ENCODE results near the gene GLI1.
"Not testable (repeated sequence)": the region's sequence is repeated elsewhere in the genome, so short reads cannot be mapped to it uniquely, and the experiment has no call there.

The GLI1 gene

DNA sequence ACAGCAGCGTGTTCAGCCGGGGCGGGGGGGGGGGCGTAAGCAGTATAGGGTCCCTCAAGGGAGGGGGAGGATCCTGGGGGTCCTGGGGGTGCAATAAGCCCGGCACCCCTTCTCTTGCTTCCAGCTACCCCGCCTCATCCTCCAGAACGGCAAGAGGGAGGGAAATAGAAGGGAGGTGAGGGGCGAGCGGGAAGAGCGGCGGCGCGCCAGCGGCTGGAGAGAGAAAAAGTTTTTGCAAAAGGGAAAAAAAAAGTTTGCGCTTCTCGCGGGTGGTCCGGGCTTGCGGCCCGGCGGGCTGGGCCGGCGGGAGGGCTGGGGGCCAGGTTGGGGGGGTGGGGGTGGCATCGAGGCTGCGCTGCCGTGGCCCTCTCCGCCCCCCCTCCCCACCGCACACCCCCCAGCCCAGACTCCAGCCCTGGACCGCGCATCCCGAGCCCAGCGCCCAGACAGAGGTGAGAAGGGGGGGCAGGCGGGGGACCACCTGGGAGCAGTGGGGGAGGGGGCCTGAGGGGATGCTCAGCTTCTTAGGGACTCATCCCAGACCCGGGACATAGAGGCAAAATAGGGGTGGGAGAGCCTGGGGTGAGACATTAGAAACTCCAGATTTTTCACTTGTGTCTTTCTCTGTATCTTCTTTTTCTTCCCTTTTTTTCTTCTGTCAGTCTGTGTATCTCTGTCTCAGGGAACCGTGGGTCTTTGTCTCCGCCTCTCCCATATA is at the start of gene GLI1:
Gene GLI1 (plus strand): TSS at position 36 of the 718 bp plus-strand sequence. CDS start 3,907 bp downstream, outside the sequence.
- DNase-seq (ENCODE audit: low read depth): no peak

DNA sequence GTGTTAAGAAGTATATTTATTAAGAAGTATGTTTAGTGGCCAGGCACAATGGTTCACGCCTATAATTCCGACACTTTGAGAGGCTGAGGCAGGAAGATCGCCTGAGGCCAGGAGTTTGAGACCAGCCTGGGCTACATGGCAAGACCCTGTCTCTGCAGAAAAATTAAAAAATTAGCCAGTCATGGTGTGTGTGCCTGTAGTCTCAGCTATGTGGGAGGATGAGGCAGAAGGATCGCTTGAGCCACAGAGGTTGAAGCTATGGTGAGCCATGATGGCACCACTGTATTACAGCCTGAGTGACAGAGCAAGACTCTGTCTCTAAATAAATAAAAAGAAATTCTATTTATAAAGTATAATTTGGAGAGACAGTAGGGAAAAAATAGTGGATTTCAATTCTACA is 49.1 kb upstream of the GLI1 start:
- DNase-seq (ENCODE audit: low read depth): no peak

DNA sequence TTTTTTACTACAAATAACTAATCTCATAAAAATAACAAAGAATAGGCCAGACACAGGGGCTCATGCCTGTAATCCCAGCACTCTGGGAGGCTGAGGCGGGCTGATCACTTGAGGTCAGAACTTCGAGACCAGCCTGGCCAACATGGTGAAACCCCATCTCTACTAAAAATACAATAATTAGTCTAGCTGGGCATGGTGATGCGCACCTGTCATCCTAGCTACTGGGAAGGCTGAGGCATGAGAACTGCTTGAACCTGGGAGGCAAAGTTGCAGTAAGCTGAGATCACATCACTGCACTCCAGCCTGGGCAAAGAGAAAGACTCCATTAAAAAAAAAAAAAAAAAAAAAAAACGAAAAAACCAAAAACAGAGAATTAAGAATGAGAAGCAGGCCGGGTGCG is 45.4 kb upstream of the GLI1 start:
- DNase-seq (ENCODE audit: low read depth): not testable (repeated sequence)

DNA sequence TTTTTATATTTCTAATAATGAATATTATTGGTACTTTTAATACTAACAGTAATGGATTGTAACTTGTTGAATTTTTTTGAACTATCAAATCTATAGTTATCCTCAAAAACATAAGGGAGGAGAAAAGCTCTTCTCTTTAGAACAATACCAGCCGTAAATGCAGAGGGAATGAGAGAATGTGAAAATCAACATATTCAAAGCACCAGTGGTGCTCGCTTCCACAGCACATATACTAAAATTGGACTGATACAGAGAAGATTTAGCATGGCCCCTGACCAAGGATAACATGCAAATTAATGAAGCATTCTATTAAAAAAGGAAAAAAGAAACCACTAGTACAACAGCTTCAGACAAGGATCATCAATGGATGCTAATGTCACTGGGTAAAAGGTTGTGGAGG is 44.5 kb upstream of the GLI1 start:
- no peak for DNase-seq (ENCODE audit: low read depth)

DNA sequence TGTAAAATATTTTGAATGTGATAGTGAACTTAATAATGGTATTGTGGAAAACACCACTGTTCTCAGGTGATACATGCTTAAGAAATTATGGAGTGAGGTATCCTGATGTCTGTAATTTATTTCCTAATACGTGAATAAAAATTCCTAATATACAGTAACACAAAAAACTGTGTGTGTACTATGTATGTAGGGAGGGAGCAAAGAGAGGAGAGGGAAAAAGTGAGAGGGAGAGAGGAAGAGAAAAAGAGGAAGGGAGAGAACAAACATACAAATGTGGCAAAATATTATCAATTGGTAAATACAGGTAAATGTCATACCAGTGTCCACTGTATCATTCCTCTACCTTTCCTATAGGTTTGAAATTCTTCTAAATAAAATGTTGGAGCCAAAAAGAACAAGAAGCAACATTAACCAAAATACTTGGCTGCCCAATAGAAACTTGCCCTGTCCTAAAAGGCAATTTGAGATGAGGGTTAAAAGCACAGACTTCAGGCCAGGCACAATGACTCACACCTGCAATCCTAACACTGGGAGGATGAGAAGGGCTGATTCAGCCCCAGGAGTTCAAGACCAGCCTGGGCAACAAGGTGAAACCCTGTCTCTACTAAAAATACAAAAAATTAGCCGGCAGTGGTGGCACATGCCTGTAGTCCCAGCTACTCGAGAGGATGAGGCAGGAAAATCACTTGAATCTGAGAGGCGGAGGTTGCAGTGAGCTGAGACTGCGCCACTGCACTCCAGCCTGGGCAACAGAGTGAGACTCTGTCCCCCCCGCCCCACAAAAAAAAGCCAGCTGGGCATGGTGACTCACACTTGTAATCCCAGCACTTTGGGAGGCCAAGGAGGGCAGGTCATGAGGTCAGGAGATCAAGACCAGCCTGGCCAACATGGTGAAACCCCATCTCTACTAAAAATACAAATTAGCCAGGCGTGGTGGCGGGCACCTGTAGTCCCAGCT is 43.3 kb upstream of the GLI1 start:
- no peak for DNase-seq (ENCODE audit: low read depth)

DNA sequence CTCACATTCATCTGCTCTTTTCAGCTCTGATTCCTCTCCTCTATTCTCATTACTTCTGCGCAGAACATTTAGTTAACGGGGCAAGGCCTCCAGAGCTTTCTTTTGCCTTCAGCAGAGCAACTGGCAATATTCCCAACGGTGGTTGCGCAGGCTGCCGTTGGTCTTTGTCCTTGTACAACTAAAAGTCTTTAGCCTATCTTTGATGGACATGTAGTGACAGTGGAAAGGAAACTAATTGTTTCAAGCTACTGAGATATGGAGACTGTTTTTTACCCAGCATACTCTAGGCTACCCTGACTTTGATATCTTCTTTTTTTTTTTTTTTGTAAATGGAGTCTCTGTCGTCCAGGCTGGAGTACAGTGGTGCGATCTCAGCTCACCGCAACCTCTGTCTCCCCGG is 41.3 kb upstream of the GLI1 start:
- no peak for DNase-seq (ENCODE audit: low read depth)

DNA sequence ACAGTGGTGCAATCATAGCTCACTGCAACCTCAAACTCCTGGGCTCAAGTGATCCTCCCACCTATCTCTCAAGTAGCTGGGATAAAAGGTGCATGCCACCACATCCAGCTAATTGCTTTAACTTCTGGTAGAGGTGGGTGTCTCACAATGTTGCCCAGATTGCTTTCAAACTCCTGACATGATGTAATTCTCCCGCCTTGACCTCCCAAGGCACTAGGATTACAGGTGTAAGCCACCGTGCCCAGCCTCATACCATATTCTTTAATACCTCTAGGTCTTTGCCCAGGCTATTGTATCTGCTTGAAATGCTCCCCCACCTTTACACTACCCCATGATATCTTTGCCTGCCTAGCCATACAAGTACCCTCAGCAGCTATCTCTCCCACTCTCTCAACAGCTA is 40.1 kb upstream of the GLI1 start:
- DNase-seq (ENCODE audit: low read depth): no peak

DNA sequence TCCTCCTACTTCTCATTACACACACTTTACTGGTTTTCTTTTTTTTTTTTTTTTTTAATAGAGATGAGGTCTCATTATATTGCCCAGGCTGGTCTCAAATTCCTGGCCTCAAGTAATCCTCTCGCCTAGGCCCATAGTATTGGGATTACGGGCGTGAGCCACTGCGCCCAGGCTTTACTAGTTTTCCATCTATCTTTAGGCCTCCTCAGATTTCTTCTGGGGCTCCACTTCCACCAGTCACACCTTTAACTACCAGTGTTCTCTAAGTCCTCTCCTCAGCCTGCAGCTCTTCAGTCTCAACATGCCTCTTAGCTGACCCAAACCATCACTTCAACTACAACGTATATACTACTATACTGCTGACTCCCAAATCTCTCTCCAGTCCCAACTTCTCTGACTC is 39.1 kb upstream of the GLI1 start:
- DNase-seq (ENCODE audit: low read depth): no peak

DNA sequence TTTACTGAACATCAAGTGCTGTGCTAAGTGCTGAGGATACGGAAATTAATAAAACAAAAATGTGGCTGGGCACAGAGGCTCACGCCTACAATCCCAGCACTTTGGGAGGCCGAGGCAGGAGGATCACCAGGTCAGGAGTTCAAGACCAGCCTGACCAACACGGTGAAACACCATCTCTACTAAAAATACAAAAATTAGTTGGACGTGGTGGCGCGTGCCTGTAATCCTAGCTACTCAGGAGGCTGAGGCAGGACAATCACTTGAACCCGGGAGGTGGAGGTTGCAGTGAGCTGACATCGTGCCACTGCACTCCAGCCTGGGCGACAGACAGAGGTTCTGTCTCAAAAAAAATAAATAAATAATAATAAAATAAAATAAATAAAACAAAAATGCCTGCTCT is 32.6 kb upstream of the GLI1 start:
- not testable (repeated sequence) for DNase-seq (ENCODE audit: low read depth)

DNA sequence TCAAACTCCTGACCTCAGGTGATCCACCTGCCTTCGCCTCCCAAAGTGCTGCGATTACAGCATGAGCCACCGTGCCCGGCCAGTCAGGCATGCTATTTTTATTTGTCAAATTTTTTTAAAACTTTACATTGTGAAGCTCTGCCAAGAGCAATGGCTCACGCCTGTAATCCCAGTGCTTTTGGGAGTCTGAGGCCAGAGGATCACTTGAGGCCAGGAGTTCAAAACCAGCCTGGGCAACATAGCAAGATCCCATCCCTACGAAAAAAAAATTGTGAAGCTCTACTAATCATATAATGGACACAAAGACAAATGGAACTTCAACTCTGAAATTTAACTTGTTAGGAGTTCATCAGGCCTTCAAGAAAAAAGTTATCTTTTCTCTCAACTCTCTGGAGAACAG is 30.6 kb upstream of the GLI1 start:
- no peak for DNase-seq (ENCODE audit: low read depth)

DNA sequence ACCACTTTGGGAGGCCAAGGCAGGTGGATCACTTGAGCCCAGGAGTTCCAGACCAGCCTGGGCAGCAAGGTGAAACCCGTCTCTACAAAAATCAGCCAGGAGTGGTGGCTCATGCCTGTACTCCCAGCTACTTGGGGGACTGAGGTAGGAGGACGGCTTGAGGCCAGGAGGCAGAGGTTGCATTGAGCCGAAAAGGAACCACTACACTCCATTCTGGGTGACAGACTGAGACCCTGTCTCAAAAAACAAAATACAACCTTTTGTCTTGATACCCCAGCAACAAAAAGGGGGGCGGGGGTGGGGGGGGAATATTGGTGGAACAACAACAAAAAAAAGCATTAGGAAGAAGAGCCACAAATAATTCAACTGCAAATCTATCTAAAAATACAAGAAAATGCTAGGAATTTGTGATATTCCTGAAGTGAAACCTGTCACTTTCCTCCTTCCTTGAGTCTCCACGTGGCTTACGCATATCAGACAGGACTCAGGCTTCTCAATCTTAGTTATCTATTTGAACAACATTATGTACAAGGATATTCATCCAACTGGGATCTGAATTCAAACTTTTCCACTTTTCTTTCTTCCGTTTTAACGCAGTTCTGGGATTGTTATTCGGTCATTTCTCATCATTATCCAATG is 30.0 kb upstream of the GLI1 start:
- no peak for DNase-seq (ENCODE audit: low read depth)

DNA sequence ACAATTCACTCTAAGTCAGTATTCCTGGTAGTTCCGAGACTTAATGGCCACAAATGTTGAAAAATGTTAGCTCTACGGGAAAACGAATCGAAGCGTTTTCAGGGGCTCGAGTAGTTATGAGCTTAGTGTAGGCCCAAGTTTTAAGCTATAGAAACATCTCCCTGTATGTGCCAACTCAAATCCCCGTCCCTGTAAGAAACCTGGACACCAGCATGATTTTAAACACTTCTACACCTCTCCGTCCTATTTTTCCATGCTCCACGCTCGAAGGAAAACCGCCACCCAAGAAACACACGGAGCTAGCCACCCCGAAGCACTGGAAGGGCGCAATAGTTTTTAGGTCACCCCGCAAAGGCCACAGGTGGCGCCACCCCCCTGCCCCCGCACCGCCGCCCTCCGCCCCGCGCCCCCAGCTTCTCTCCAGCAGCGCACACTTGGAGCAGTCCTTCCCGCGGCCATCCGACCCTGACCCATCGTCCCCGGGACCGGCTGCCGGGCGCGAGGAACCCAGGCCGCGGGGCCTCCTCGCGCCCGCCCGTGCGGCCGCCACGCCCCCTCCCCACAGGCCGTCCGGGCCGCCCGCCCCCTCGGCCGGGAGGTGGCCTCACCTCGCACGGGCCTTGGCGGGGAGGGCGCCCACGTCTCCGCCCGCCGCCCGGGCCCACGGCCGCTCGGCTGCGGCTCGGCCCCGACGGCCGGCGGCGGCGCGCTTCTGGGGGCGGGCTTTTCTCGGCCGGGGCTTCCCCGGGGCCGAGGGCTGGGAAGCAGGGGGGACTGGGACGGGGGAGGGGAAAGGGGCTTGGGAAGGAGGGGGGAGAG is 29.3 kb upstream of the GLI1 start:
- DNase-seq (ENCODE audit: low read depth): no peak

DNA sequence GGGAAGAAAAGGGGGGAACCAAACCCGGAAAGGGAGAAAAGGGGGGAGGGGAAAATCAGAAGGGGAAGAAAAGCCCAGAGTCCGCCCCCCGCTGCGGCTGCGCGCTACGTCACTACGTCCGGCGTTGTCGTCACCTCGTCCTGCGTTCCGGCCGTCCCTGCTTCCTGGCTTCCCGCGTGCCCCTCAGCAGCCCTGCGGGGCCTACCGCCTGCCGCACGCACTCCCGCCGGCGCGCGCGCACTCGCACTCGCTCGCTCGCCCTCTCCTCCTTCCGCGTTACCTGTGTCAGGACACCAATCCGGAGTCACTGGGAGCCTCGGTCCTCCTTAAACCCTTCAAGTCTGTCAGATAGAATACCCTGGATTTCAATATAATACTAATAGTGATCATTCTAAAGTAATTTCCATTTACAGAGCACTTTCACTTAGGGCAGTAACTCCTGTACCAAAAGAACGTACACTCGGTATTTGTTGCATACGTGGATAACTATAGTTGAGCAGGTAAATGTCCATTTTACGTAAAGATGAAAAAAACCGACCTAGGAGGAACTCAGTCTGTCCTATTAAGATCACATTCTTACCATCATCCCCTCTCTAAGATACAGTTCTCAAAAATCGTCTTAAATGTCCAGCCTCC is 28.5 kb upstream of the GLI1 start, which contains the start of gene R3HDM2:
Gene R3HDM2 (minus strand): TSS at position 113 of the 636 bp plus-strand sequence. CDS start 120,615 bp downstream, outside the sequence.
- DNase-seq (ENCODE audit: low read depth): peak; percentile 64

DNA sequence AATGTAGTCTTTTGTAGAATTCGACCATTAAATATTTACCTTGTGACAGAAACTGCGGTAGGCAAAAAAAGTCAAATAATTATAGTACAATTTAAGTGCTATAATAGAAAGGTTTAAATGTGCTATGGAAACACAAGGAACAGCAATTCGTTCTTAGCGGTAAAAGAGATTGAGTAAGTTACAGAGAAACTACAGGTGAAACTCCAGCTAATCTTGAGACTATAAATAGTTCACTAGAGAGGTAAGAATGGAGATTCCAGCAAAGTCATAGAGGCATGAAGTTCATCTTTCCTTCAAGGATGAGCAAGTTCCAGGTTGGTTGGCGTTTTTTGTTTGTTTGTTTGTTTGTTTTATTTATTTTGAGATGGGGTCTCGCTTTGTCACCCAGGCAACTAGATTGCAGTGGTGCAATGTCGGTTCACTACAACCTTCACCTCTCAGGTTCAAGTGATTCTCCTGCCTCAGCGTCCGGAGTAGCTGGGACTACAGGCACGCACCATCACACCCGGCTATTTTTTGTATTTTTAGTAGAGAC is 27.9 kb upstream of the GLI1 start:
- DNase-seq (ENCODE audit: low read depth): no peak

DNA sequence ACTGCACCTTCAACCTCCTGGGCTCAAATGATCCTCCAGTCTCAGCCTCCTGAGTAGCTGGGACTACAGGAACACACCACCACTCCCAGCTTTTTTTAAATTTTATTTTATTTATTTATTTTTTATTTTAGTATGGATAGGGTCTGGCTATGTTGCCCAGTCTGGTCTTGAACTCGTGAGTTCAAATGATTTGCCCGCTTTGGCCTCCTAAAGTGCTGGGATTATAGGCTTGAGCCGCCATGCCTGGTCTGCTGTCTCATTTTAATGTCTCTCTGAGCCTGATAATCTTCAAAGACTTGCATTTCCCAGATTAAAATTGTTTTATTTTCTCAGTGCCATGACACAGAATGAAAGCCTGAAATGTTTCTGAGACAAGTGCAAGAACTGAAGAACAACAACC is 26.2 kb upstream of the GLI1 start:
- DNase-seq (ENCODE audit: low read depth): no peak

DNA sequence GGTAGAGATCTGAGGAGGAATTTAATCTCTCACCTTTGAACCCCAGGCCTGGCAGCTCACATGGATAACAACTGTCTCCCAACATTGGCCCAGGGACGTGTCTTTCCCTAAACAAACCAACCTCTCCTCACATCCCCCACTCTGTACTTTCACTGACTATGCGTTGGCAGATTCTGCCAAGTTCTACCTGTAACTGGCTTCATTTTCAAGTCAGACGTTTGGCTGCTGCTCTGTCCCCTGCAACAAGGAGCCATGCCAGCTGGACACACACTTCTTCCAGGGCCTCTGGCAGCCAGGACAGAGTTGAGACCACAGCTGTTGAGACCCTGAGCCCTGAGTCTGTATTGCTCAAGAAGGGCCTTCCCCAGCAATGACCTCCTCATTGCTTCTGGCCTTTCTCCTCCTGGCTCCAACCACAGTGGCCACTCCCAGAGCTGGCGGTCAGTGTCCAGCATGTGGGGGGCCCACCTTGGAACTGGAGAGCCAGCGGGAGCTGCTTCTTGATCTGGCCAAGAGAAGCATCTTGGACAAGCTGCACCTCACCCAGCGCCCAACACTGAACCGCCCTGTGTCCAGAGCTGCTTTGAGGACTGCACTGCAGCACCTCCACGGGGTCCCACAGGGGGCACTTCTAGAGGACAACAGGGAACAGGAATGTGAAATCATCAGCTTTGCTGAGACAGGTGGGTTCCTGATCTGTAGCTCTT is 24.9 kb upstream of the GLI1 start, which contains the start of gene INHBC:
Gene INHBC (plus strand): TSS at position 268 of the 707 bp plus-strand sequence. CDS start 103 bp downstream, at position 371.
- no peak for DNase-seq (ENCODE audit: low read depth)

DNA sequence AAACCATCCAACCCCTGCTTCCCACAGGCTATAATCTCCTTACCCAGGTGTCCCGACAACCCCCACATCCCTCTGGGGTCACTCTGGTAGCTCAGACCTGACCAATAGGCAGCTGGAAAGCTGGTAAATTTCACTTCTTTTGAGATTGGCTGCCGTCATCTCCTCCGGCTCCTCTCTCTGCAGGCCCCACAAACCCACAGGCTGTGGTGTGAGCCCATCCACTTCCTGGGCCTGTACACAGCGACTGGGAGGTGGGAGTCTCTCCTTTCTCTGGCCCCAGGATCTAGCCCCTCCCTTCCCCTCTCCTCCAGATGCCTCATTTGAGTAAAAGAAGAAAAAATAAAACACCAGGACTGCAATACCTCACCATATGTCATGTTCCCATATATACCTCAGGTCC is 24.3 kb upstream of the GLI1 start:
- DNase-seq (ENCODE audit: low read depth): no peak

DNA sequence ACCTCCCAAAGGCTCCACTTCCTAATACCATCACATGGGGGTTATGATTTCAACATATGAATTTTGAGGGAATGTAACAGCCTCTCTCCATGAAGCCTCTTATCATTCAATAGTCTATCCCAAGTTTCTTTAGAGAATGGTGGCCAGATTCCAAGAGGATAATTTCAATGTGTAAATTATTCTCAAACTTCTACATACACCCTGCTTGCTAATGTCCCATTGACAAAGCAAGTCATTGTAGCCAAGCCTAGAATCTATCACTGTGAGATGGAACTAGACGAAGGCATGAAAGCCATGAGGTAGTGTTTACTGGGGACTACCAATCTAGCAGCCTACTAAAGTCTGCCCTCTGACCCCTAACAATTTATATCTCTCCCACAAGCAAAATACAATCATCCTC is 21.2 kb upstream of the GLI1 start:
- DNase-seq (ENCODE audit: low read depth): no peak

DNA sequence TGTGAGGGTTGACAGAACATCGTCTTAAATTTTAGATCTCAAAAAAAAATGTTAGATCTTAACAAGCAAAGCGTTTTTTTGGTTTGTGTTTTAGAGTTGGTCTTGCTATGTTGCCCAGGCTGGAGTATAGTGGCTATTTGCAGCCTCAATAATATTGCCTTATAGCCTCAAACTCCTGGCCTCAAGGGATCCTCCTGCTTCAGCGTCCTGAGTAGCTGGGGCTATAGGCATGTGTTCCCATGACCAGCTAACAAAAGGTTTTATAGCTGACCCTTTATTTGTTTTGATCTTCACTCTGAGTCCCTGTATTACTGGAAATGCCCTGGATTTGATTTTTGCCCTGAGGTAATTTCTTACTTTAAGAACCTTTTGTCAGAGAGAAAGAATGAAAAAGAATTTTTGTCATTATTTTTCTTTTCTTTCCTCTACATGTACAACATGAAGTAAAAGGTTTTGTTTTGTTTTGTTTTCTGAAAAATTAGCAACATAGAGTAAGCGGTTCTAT is 19.8 kb upstream of the GLI1 start:
- no peak for DNase-seq (ENCODE audit: low read depth)

DNA sequence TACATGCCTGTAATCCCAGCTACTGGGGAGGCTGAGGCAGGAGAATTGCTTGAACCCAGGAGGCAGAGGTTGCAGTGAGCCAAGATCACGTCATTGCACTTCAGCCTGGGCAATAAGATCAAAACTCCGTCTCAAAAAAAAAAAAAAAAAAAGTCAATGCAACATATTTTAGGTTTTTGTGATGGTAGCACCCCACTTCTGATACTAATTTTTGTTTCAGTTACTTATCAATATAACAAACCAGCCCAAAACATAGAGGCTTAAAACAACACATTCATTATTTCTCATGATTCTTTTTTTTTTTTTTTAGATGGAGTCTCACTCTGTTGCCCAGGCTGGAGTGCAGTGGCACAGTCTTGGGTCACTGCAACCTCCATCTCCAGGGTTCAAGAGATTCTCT is 18.2 kb upstream of the GLI1 start:
- DNase-seq (ENCODE audit: low read depth): not testable (repeated sequence)
